ENCODE results near the gene TMEM239.

The TMEM239 gene

DNA sequence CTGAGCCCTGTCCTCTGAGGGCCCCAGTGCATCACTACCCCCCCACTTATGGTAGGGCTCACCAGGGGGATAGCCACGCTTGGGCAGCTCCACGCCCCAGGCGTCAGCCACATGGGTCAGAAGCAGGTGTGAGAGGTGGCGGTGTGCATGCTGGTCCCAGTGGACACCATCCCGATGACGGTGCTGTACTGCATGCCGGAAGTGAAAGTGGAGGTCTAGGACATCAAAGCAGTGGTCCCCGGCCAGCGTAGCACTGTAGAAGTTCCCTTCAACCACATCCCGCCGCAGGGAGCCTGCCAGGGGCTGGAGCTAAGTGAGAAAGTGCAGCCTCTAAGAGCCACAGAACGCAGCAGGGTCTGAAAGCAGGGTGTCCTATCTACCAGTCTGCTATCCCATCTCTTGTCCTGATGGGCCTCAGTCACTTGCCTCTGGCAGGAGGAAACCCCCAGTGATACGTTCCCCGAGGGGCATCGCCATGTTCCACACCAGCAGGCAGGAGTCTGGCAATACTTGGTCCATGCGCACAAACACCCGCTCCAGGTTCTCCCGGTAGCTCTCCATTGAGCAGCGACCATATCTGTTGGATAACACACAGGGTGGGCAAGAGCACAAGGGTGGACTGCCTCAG is 22.1 kb downstream of the TMEM239 start:
- no peak for DNase-seq
- in situ Hi-C loops (cut with HindIII; ENCODE audit: low pct_ligation_motif_present, low pct_unique_long_range_greater_than_20kb, low sequenced_read_pairs) = no loop called here

DNA sequence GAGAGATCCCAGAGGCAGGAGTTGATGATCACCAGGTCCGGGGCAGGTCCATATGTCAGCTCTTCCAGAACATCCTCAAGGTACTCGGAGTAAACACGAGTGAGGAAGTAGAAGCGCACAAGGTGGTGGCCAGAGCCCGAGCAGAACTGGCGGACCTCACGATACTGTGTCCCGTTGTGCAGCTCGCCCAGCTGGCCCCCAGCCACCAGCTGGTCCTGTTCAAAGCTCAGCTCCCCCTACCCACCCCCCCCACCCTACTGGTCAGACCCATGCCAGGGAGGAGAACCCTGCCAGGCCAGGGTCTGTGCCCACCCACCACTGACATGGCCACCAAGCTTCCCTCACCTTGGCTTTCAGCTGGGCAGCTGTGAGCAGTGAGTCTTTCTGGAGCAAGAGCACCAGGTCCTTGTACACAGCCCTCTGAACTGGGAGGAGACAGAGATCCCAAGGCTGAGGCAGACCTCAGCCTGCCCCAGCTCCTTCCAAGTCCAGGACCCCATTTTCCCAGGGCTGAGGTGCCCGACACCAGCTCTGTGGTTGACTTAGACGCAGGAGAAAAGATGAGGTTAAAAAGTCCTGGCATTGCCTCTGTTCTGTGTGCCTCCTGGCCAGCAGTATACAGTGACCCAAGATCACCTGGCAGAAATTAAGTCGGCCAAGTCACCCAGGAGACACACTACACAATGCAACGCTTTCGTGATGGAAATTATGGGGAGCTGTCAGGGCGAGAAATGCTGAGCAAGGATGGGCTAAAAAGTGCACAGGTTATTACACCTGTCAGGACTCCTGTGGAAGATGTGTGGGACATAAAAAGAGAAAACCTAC is 22.9 kb downstream of the TMEM239 start:
- no peak for DNase-seq
- in situ Hi-C loops (cut with HindIII; ENCODE audit: low pct_ligation_motif_present, low pct_unique_long_range_greater_than_20kb, low sequenced_read_pairs) = no loop called here

DNA sequence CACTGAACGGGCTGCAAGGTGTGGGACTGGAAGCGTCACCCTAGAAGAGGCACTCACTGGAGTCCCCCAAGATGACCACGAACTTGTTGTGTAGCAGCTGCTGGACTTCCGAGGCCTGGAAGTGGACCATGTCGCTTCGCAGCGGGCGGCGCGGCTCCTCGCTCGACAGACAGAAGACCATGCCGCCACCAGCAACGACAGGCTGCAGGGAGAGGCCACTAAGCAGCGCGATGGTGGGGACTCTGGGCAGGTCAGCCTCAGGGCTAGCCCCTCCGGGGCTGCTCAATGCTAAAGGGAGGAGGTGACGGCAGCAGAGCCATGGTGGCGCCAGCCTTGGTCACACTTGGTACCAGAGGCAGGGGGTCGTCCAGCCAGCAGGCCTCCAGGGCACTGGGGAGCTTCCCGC is 23.6 kb downstream of the TMEM239 start:
- DNase-seq = no peak
- in situ Hi-C loops (cut with HindIII; ENCODE audit: low pct_ligation_motif_present, low pct_unique_long_range_greater_than_20kb, low sequenced_read_pairs) = no loop called here

DNA sequence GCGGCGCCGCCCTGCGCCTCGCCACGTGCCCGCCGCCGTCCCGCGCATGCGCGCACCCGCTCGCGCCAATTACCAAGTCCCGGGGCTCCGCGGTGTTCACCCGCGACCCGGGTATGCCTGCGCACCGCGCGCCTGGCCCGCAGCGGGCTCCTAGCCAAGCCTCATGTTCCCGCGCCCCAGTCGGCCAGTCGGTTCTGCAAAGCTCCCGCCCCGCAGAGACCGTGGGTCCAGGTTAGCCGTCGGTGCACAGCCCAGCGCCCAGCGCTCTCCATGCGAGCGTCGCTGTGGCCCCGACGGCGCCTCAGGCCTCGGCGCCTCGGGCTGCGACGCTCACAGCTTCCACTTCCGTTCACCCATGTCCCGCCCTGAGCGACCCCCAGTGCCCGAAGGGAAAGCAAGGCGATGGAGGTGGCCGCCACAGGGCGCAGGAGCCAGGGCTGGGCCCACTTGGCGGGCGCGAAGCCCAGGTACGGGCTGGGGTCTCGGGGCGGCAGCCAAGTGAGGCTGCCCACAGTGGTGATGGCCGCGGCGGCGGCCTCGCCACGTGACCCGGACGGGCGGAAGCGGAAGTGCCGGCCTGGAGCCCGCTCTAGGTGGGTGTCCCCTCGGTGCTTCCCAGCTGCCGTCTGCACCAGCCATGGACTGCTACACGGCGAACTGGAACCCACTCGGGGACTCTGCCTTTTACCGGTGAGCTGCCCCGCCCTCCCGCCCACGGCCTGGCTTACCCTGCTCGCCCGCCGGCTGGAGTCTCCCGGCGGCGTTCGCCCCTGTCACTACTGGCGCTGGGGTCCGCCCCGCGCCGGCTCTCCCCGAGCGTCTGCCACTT is 24.2 kb downstream of the TMEM239 start, which contains the start of the genes PCED1A and VPS16:
TSS of gene PCED1A (minus strand) at position 518 of the 829 bp plus-strand sequence. CDS start 743 bp downstream, outside the sequence.
TSS of gene VPS16 (plus strand) at position 608 of the 829 bp plus-strand sequence. CDS start at position 638, 30 bp downstream.
- peak; percentile 75 for DNase-seq
- in situ Hi-C loops (cut with HindIII; ENCODE audit: low pct_ligation_motif_present, low pct_unique_long_range_greater_than_20kb, low sequenced_read_pairs) = no loop called here

GRCh38 chr20:2840967-2841531 is 24.9 kb downstream of the TMEM239 start:
- peak; percentile 67 for DNase-seq
- in situ Hi-C loops (cut with HindIII; ENCODE audit: low pct_ligation_motif_present, low pct_unique_long_range_greater_than_20kb, low sequenced_read_pairs) = no loop called here

DNA sequence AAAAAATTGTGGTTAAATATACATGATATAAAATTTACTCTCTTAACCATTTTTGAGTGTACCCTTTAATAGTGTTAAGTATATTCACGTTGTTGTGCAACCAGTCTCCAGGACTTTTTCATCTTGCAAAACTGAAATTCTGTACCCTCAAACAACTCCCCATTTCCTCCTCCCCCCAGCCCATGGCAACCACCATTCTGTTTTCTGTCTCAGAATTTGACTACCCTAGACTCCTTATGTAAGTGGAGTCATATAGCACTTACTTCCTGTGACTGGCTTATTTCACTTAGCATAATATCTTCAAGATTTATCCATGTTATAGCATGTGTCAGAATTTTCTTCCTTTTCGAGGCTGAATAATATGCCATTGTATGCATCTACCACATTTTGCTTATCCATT is 29.4 kb downstream of the TMEM239 start:
- no peak for DNase-seq
- in situ Hi-C loops (cut with HindIII; ENCODE audit: low pct_ligation_motif_present, low pct_unique_long_range_greater_than_20kb, low sequenced_read_pairs) = no loop called here

GRCh38 chr20:2846698-2847097 is 30.5 kb downstream of the TMEM239 start:
- in situ Hi-C loops (cut with HindIII; ENCODE audit: low pct_ligation_motif_present, low pct_unique_long_range_greater_than_20kb, low sequenced_read_pairs) = no loop called here
- DNase-seq = no peak

- in situ Hi-C loops (cut with HindIII; ENCODE audit: low pct_ligation_motif_present, low pct_unique_long_range_greater_than_20kb, low sequenced_read_pairs) = no loop called here
- DNase-seq = no peak
Measured at GRCh38 chr20:2847802-2848201, 31.6 kb downstream of the TMEM239 start.

DNA sequence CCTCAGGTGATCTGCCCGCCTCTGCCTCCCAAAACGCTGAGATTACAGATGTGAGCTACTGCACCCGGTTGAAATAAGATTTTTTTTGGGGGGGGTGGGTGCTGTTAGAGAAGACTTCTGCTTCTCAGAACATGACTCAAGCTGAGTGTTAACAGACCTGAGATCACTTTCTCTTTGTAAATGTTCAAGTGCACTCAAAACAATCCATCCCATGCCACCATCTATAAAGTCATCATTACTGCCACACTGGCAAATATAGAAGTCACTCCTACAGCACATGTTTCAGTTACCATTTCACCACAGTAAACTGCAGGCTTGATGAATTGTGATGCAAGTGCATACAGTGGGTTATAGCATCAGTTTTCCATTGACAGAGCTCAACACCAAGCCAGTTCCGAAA is 33.4 kb downstream of the TMEM239 start:
- DNase-seq = no peak
- in situ Hi-C loops (cut with HindIII; ENCODE audit: low pct_ligation_motif_present, low pct_unique_long_range_greater_than_20kb, low sequenced_read_pairs) = no loop called here

DNA sequence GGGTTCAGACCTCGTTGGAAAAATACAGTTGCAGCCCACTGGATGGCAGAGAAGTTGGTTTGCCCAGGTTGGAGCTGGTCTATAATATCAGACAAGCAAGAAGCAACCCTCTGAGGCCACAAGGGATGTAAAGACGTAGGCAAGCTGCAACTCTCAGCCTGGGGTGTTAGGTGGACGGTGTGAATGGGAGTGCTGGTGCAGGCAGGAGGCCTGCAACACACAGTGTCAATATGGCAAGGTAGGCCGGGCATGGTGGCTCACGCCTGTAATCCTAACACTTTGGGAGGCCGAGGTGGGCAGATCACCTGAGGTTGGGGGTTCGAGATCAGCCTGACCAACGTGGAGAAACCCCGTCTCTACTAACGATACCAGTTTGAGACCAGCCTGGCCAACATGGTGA is 34.9 kb downstream of the TMEM239 start:
- DNase-seq = no peak
- in situ Hi-C loops (cut with HindIII; ENCODE audit: low pct_ligation_motif_present, low pct_unique_long_range_greater_than_20kb, low sequenced_read_pairs) = no loop called here

GRCh38 chr20:2858591-2858990 is 42.4 kb downstream of the TMEM239 start:
- in situ Hi-C loops (cut with HindIII; ENCODE audit: low pct_ligation_motif_present, low pct_unique_long_range_greater_than_20kb, low sequenced_read_pairs) = no loop called here
- DNase-seq = no peak

GRCh38 chr20:2859330-2860121 is 43.4 kb downstream of the TMEM239 start:
- in situ Hi-C loops (cut with HindIII; ENCODE audit: low pct_ligation_motif_present, low pct_unique_long_range_greater_than_20kb, low sequenced_read_pairs) = no loop called here
- DNase-seq = no peak

DNA sequence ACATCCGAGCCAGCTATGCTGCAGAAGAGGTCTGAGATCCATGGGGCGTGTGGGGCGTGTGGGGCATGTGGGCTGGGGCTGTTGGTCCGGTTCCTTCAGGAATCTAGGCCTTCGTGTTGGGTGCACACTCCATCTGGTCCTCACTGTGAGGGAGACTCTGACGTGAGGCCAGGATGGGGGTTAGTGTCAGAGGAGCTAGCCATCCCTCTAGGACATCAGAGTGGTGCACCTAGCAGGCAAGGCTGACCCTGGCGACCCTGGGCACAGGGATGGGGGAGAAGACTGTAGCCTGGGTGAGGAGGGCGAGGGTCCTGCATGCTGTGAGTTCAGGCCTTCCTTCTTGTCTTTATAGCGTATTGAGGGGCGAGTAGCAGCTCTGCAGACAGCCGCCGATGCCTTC is 48.5 kb downstream of the TMEM239 start:
- DNase-seq = no peak
- in situ Hi-C loops (cut with HindIII; ENCODE audit: low pct_ligation_motif_present, low pct_unique_long_range_greater_than_20kb, low sequenced_read_pairs) = no loop called here

- DNase-seq = no peak
- in situ Hi-C loops (cut with HindIII; ENCODE audit: low pct_ligation_motif_present, low pct_unique_long_range_greater_than_20kb, low sequenced_read_pairs) = no loop called here
Measured at GRCh38 chr20:2865101-2865500, 48.9 kb downstream of the TMEM239 start.

GRCh38 chr20:2865630-2866029 is 49.5 kb downstream of the TMEM239 start:
- in situ Hi-C loops (cut with HindIII; ENCODE audit: low pct_ligation_motif_present, low pct_unique_long_range_greater_than_20kb, low sequenced_read_pairs) = no loop called here

DNA sequence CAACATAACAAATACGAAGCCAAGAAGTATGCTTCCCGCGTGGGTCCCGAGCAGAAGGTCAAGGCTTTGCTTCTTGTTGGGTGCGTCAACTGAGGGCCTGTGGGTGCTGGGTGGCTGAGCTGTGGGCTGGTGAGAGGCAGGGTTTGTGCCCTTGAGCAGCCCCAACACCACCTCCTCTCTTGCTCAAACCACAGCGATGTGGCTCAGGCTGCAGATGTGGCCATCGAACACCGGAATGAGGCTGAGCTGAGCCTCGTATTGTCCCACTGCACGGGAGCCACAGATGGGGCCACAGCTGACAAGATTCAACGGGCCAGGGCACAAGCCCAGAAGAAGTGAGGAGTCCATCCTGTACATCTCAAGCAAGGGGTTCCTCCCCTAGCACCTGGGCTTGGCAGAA is 50.1 kb downstream of the TMEM239 start:
- DNase-seq = no peak

More at GRCh38 chr20:2865630-2866029, 49.5 kb downstream of the TMEM239 start:
- DNase-seq = no peak

DNA sequence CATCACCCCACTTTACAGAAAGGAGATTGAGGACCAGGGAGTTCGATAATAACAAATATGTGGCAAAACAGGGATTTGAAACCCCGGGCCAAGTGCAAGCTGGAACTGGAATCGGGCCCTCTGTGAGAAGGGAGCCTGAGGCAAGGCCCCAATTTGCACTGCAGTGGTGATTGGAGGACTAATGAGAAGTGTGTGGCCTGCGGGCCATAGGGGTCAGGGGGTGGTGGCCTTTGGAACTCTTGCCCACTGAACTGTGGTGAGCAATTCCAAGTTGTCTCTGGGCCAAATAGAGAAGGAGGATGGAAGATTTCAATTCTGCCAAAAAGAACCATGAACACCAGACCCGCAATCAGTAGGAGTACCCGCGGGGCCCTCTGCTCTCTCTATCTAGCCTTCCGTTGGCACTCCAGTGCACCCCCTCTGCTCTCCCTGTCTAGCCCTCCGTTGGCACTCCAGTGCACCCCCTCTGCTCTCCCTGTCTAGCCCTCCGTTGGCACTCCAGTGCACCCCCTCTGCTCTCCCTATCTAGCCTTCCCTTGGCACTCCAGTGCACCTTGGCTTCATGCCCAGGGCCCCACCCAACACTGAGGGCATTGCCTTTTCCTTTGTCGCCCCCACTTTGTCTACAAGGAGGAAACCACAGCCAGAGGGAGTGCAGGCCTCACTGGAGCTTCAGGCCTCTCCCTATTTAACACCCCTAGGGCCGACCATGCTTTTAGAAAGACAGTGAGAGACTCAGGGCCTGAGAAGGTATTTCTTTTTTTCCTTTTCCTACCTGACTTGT is 51.1 kb downstream of the TMEM239 start:
- DNase-seq = no peak
- in situ Hi-C loops (cut with HindIII; ENCODE audit: low pct_ligation_motif_present, low pct_unique_long_range_greater_than_20kb, low sequenced_read_pairs) = no loop called here

More for the DNA sequence above, 50.1 kb downstream of the TMEM239 start:
- in situ Hi-C loops (cut with HindIII; ENCODE audit: low pct_ligation_motif_present, low pct_unique_long_range_greater_than_20kb, low sequenced_read_pairs) = no loop called here

All from ACHN (cell line).